K562 (cell line): ENCODE measurements around the gene MPZL1. TPM values are rescaled to one million over a fixed set of nuclear protein-coding genes. Genes with fewer than 3 reads are reported as not detected.

Source experiments
- BRD9 ChIP-seq: fragments of 450-650 bp; IDR thresholded peaks from 2 replicates; pipeline ENCODE4 v1.6.1; 2018; ENCODE audit warnings: low read depth; ENCODE audit not compliant: partially characterized antibody
- CBX5 ChIP-seq: IDR thresholded peaks from 2 replicates; pipeline ENCODE4 v1.6.1; 2014; ENCODE audit warnings: low read depth, borderline replicate concordance
- CHD2 ChIP-seq: IDR thresholded peaks from 2 replicates; pipeline ENCODE4 v1.6.1; 2011; ENCODE audit warnings: low read depth, low read length
- CSDE1 ChIP-seq, 2 experiments: fragments of 450-650 bp; IDR thresholded peaks; 2 replicates each; pipeline ENCODE4 v1.6.1; 2016; ENCODE audit warnings: mild to moderate bottlenecking in 1 of 2
- GTF2B ChIP-seq: IDR thresholded peaks from 2 replicates; pipeline ENCODE4 v1.6.1; 2011; ENCODE audit not compliant: insufficient read length; ENCODE audit errors: extremely low read depth
- HDGF ChIP-seq: fragments of 450-650 bp; IDR thresholded peaks from 2 replicates; pipeline ENCODE4 v1.6.1; 2016
- HIVEP1 ChIP-seq: fragments of 250-450 bp; sonication (Bioruptor Pico); IDR thresholded peaks from 2 replicates; pipeline ENCODE4 v1.4.0; 2020; ENCODE audit warnings: mild to moderate bottlenecking
- MITF ChIP-seq: IDR thresholded peaks from 2 replicates; pipeline ENCODE4 v1.6.1; 2014; ENCODE audit warnings: antibody characterized with exemption
- MYNN ChIP-seq, 2 experiments: sonication (generic); formaldehyde crosslinking in 1 of 2; IDR thresholded peaks; 2 replicates each; pipeline versions ENCODE4 v1.5.0 to v1.6.1; 2016 to 2020; ENCODE audit warnings: antibody characterized with exemption in 1 of 2, missing genetic modification reagents in 1 of 2
- NFATC3 ChIP-seq: fragments of 450-650 bp; IDR thresholded peaks from 2 replicates; pipeline ENCODE4 v1.6.1; 2017; ENCODE audit warnings: mild to moderate bottlenecking
- PHF8 ChIP-seq: fragments of 200-600 bp; sonication (generic); IDR thresholded peaks from 2 replicates; pipeline ENCODE4 v1.6.1; 2012; ENCODE audit warnings: mixed run types, mild to moderate bottlenecking, inconsistent platforms, low read length, moderate library complexity, borderline replicate concordance
- POLR2A ChIP-seq: fragments of 450-650 bp; conservative IDR thresholded peaks from 2 replicates; pipeline ENCODE4 v1.6.1; 2016
- REST ChIP-seq, 2 experiments: fragments of 450-650 bp; formaldehyde crosslinking in 1 of 2; IDR thresholded peaks; 2 replicates each; pipeline versions ENCODE4 v1.4.0 to v1.6.1; 2014 to 2020; ENCODE audit warnings: mild to moderate bottlenecking in 2 of 2, borderline replicate concordance in 1 of 2, low read depth in 1 of 2
- SMAD2 ChIP-seq: fragments of 150-350 bp; IDR thresholded peaks from 2 replicates; pipeline ENCODE4 v1.6.1; 2014; ENCODE audit warnings: low read depth, mild to moderate bottlenecking, low read length
- XRCC3 ChIP-seq: fragments of 450-650 bp; IDR thresholded peaks from 2 replicates; pipeline ENCODE4 v1.6.1; 2017; ENCODE audit warnings: mild to moderate bottlenecking, moderate library complexity
- ZBTB26 ChIP-seq: fragments of 450-650 bp; formaldehyde crosslinking; IDR thresholded peaks from 2 replicates; pipeline ENCODE4 v1.4.0; 2022; ENCODE audit warnings: missing genetic modification characterization
- ZSCAN29 ChIP-seq: fragments of 450-650 bp; IDR thresholded peaks from 2 replicates; pipeline ENCODE4 v1.6.1; 2017
- polyA plus RNA-seq, 8 experiments: library from polyadenylated mRNA; depleted of rRNA in 4 of 8; stranded (reverse) in 5 of 8; unstranded in 3 of 8; fragments of >200 nt; fragmentation: Nextera tagmentation in 2 of 8; fragmentation: Illumina TruSeq in 1 of 8; extraction: Ambion mirVana in 2 of 8; extraction: Trizol in 1 of 8; gene quantifications; 2 replicates each; pipeline versions ENCODE4 v1.2.1 to v1.2.3, GENCODE V29; 2011 to 2014; ENCODE audit warnings: inconsistent platforms in 1 of 8, missing spikeins in 1 of 8
- total RNA-seq, 7 experiments: library from RNA; depleted of rRNA in 6 of 7; stranded (reverse); fragments of >200 nt in 6 of 7; fragmentation: Illumina TruSeq in 2 of 7; extraction: Trizol in 2 of 7; gene quantifications; 2 replicates each; pipeline versions ENCODE4 v1.2.1 to v1.2.3, GENCODE V29; 2011 to 2021; ENCODE audit warnings: low replicate concordance in 1 of 7

MPZL1 gene
- total and polyA plus RNA-seq, 9 of the 15 experiments (the other 6 are each of a cell fraction or from before 2014, with no cell fraction given): 14.5 to 153 (median 66.5) TPM

GRCh38 chr1:167825419-167826079 is 103.8 kb downstream of the MPZL1 start (continued):
- TF ChIP-seq REST (IDR thresholded peaks at IDR 0.05; ENCODE audit: borderline replicate concordance) (no peak), REST (CRISPR knock-in tag; IDR thresholded peaks at IDR 0.05; ENCODE audit: low read depth) (no peak), MITF (no peak), CBX5 (no peak), GTF2B (no peak), BRD9 (peak; percentile 91), NFATC3 (no peak), ZSCAN29 (no peak), MYNN (IDR thresholded peaks at IDR 0.05) (no peak), MYNN (CRISPR knock-in tag; IDR thresholded peaks at IDR 0.05) (no peak), POLR2A (no peak), ZBTB26 (CRISPR knock-in tag) (no peak), PHF8 (no peak), CSDE1 (IDR thresholded peaks at IDR 0.05) (no peak), HDGF (no peak), SMAD2 (no peak), XRCC3 (no peak), HIVEP1 (no peak; the same call in 1 of the 2 replicates), CHD2 (no peak)
